DOHH2 (cell line): ENCODE data around the gene CARMIL1.
A peak's percentile ranks its signal among the peaks of the same experiment; 100 is the strongest.

Source experiments
- H3F3A ChIP-seq: fragments of 200-600 bp; sonication (generic), shearing (Covaris generic); 2 replicates; pipeline ENCODE4 v1.6.0; 2016; ENCODE audit warnings: antibody characterized with exemption, mild to moderate bottlenecking; ENCODE audit not compliant: control insufficient read depth, insufficient read depth
- H3K27ac ChIP-seq: fragments of 200-600 bp; sonication (generic); 2 replicates; pipeline ENCODE4 v1.5.1; 2014; ENCODE audit warnings: low read depth, mild to moderate bottlenecking, low read length, moderate library complexity
- H3K27me3 ChIP-seq: fragments of 200-600 bp; sonication (generic); 2 replicates; pipeline ENCODE4 v1.6.1; 2014; ENCODE audit warnings: mild to moderate bottlenecking, low read length, mixed read lengths; ENCODE audit not compliant: control insufficient read depth
- H3K36me3 ChIP-seq: fragments of 200-600 bp; sonication (generic); 2 replicates; pipeline ENCODE4 v1.6.1; 2014; ENCODE audit warnings: mild to moderate bottlenecking, low read length, moderate library complexity, mixed read lengths; ENCODE audit not compliant: control insufficient read depth
- H3K4me1 ChIP-seq: fragments of 200-600 bp; sonication (generic); 2 replicates; pipeline ENCODE4 v1.6.1; 2014; ENCODE audit warnings: mild to moderate bottlenecking, low read length, mixed read lengths; ENCODE audit not compliant: control insufficient read depth
- H3K4me2 ChIP-seq: fragments of 200-600 bp; sonication (generic); 2 replicates; pipeline ENCODE4 v1.6.0; 2014; ENCODE audit warnings: mild to moderate bottlenecking, low read length, moderate library complexity
- H3K4me3 ChIP-seq: fragments of 200-600 bp; sonication (generic); 2 replicates; pipeline ENCODE4 v1.5.1; 2014; ENCODE audit warnings: mild to moderate bottlenecking, low read length, mixed read lengths
- H3K79me2 ChIP-seq: fragments of 200-600 bp; sonication (generic); 2 replicates; pipeline ENCODE4 v1.6.1; 2014; ENCODE audit warnings: mild to moderate bottlenecking, low read length, mixed read lengths; ENCODE audit not compliant: control insufficient read depth
- H3K9me2 ChIP-seq: fragments of 200-600 bp; sonication (generic); replicated peaks from 2 replicates; pipeline ENCODE4 v1.6.1; 2014; ENCODE audit warnings: mild to moderate bottlenecking, low read length, mixed read lengths; ENCODE audit not compliant: control insufficient read depth
- H3K9me3 ChIP-seq: fragments of 200-600 bp; sonication (generic); 2 replicates; pipeline ENCODE4 v1.6.1; 2014; ENCODE audit warnings: antibody characterized with exemption, low read length, mixed read lengths; ENCODE audit not compliant: control insufficient read depth, insufficient read depth
- H4K20me1 ChIP-seq: fragments of 200-600 bp; sonication (generic); 2 replicates; pipeline ENCODE4 v1.6.0; 2014; ENCODE audit warnings: low read depth, mild to moderate bottlenecking, antibody characterized with exemption, low read length, moderate library complexity; ENCODE audit not compliant: control insufficient read depth, insufficient read depth
- EZH2phosphoT487 ChIP-seq: fragments of 200-600 bp; sonication (generic); IDR thresholded peaks from 2 replicates; pipeline ENCODE4 v1.6.1; 2017; ENCODE audit warnings: borderline replicate concordance, mild to moderate bottlenecking, antibody characterized with exemption, low read length, moderate library complexity, mixed read lengths
- TF ChIP-seq, protein P1 (sequence below): fragments of 200-600 bp; sonication (generic); IDR thresholded peaks from one replicate; pipeline ENCODE4 v1.5.1; 2014; ENCODE audit warnings: antibody characterized with exemption, mild to moderate bottlenecking, low read depth, low read length; ENCODE audit not compliant: poor library complexity, severe bottlenecking

The CARMIL1 gene

DNA sequence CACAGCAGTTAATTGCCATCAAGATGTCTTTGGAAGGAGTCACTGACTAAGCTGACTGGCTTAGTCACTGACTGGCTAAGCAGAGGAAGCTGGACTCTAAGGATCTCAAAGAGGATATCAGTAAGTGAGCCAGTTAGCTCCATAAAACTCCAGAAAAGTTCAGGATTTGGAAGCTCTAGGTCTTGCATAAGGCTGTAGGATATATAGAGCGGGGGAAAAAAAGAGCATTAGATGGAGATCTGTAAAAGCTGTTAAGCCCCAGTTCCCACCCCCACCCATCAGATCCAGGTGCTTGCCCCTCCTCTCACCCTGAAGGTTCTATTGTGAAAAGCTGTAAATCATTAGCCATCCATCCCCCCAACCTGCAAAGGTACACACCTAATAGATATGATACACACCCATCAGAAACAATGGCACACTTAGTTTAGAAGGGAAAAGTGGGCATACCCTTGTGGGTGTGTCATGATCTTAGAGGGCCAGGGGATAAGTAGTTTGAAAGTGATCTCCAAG is 32.2 kb downstream of the CARMIL1 start:
- no peak overlapping the region for H3K4me2 ChIP-seq
- peaks cover 18% of the 10 kb centered on the region for H3K79me2 ChIP-seq
- no peaks in the 10 kb centered on the region for H3K27me3 ChIP-seq
- no peak overlapping the region for H3K27ac ChIP-seq
- H4K20me1 ChIP-seq, result no peaks in the 10 kb centered on the region
- TF ChIP-seq EZH2phosphoT487, result no peak
- TF ChIP-seq, protein P1, sequence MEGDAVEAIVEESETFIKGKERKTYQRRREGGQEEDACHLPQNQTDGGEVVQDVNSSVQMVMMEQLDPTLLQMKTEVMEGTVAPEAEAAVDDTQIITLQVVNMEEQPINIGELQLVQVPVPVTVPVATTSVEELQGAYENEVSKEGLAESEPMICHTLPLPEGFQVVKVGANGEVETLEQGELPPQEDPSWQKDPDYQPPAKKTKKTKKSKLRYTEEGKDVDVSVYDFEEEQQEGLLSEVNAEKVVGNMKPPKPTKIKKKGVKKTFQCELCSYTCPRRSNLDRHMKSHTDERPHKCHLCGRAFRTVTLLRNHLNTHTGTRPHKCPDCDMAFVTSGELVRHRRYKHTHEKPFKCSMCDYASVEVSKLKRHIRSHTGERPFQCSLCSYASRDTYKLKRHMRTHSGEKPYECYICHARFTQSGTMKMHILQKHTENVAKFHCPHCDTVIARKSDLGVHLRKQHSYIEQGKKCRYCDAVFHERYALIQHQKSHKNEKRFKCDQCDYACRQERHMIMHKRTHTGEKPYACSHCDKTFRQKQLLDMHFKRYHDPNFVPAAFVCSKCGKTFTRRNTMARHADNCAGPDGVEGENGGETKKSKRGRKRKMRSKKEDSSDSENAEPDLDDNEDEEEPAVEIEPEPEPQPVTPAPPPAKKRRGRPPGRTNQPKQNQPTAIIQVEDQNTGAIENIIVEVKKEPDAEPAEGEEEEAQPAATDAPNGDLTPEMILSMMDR, result no peak
- no peak overlapping the region for H3K4me3 ChIP-seq
- no peaks in the 10 kb centered on the region for H3K36me3 ChIP-seq
- peaks cover 22% of the 10 kb centered on the region for H3K4me1 ChIP-seq
- no peaks in the 10 kb centered on the region for H3F3A ChIP-seq
- H3K9me3 ChIP-seq, result no peaks in the 10 kb centered on the region
- no peaks in the 10 kb centered on the region for H3K9me2 ChIP-seq

DNA sequence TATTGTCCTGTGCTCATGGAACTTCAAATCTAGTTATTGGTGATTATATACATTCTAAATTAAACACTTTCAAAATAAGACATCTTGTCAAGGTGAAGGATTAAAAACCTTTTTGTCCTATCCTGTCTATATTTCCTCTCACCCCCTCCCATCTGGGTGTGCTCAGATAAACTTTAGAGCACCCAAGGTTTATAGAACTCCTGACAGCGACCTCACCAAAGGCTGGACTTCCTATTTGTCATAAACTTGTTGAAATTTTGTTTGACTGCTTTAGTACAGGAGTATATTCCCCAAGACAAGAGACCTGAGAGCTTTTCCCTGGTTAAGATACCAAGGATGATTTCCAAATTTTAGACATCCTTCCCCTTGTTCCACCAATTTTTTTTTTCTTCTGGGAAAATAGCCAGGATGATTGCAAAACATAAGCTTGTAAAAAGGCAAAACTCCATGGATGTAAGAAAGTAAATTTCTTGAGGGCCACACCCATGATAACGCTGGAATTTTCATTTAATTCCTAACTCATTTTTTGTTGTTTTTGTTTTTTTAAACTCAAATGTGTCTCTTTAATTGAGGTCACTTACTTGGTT is 33.0 kb downstream of the CARMIL1 start:
- Histone ChIP-seq H3K4me3 (no peak overlapping the region), H3K79me2 (peaks cover 18% of the 10 kb centered on the region), H3K27me3 (no peaks in the 10 kb centered on the region), H4K20me1 (no peaks in the 10 kb centered on the region), H3K27ac (no peak overlapping the region), H3K9me3 (no peaks in the 10 kb centered on the region), H3K9me2 (no peaks in the 10 kb centered on the region), H3F3A (no peaks in the 10 kb centered on the region), H3K36me3 (no peaks in the 10 kb centered on the region), H3K4me1 (peaks cover 22% of the 10 kb centered on the region), H3K4me2 (peak overlapping the region; percentile 22)
- no peak for TF ChIP-seq EZH2phosphoT487
- TF ChIP-seq, protein P1, result no peak

DNA sequence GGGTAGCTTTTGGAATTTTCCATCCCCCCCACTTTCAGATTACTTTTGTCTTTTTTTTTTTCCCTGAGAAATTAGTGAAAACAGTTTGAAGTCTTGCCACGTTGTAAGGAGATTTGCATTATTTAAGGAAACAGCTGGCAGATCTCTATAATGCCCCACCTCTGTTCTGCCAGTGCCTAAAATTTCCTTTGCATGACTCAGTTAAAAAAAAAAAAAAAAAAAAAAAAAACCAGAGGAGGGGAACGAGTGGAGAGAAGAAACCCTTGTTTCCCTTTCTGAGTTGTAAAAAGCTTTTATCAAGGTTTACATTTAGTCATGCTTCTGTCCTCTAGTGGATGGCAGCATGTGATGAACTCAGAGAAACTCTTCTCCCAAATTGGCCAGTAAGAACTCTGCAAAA is 33.5 kb downstream of the CARMIL1 start:
- Histone ChIP-seq H3K9me3 (no peaks in the 10 kb centered on the region), H3K4me2 (peak overlapping the region; percentile 22), H3K4me3 (no peak overlapping the region), H3K4me1 (peaks cover 22% of the 10 kb centered on the region), H3K79me2 (peaks cover 18% of the 10 kb centered on the region), H3K36me3 (no peaks in the 10 kb centered on the region), H3F3A (no peaks in the 10 kb centered on the region), H4K20me1 (no peaks in the 10 kb centered on the region), H3K9me2 (no peaks in the 10 kb centered on the region), H3K27ac (no peak overlapping the region), H3K27me3 (no peaks in the 10 kb centered on the region)
- no peak for TF ChIP-seq EZH2phosphoT487
- TF ChIP-seq, protein P1, result no peak
